Skeletal muscle cell (primary cell): Measurements from ENCODE around the gene FAM43A.

Experiments used
- DNase-seq: peaks from one replicate; pipeline ENCODE4 v3.0.0-alpha.2; 2010; ENCODE audit warnings: low read depth
- H3K4me3 ChIP-seq: 2 replicates; pipeline ENCODE4 v1.5.1; 2011; ENCODE audit warnings: low read depth, mild to moderate bottlenecking, control low read depth, low read length, moderate library complexity

The FAM43A gene

DNA sequence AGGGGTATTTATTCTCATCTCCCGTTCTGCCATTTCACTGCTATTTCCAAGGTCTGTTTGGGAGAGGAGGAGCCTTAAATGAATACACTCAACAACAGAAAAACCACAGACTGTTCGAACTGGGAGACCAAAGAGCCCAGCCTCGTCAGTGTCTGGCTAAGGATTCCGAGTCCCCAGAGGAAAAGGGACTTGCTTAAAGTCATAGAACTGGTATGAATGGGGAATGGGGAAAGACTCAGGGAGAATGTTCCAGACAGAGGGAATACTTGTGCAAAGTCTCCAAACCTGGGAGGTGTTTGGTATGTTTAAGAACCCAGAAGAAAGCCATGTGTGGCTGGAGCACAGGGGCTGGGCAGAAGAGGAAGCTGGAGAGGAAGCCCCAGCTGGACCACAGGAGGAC, 46.9 kb downstream of the FAM43A start:
- no peak for DNase-seq
- H3K4me3 ChIP-seq, result no peak overlapping the region

DNA sequence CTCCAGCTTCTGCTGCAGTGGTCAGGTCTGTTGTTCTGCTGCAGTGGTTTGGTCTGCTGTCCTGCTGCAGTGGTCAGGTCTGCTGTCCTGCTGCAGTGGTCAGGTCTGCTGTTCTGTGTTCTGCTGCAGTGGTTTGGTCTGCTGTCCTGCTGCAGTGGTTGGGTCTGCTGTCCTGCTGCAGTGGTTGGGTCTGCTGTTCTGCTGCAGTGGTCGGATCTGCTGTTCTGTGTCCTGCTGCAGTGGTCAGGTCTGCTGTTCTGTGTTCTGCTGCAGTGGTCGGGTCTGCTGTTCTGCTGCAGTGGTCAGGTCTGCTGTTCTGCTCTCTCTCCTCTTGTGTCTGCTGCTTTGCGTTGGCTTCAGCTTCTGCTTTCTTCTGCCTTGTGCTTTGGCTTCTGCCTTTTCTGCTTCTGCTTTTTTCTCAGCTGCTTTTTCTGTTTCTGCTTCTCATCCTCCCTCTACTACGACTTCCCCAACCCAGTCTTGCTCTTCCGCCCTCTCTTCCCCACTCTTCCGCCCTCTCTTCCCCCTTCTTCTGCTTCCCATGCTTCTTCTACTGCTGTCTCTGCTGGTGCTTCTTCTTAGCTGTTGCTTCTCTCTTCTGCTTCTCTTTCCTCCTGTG, 50.7 kb downstream of the FAM43A start:
- no peak for DNase-seq
- no peak overlapping the region for H3K4me3 ChIP-seq

DNA sequence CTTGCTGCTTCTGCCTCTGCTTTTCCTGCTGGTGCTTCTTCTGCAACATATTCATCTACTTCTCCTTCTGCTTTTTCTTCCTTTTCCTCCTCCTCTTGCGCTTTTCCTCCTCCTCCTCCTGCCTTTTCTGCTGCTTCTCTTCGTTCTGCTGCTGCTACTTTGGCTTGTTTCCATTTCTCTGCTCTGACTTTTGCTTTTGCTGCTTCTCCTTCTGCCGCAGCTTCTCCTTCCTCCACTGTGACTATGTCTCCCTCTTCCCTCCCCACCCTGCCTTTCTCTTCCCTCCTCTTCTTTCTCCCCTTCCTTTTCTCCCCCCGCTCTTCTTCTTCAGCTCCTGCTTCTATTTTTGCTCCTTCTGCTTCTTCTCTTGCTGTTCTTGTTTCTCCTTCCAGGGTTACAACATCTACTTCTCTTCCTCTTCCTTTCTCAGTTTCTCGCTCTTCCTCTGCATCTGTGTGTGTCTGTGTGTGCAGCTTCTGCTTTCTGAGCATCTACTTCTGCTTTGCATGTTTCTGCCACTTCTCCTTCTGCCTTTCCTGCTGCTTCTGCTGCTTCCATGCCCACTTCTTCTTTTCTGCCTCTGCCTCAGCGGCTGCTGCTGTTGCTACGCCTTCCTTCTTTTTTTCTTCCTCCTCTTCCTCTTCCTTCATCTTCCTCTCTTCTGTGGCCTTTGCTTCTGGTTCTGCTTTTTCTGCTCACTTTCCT, 51.4 kb downstream of the FAM43A start:
- H3K4me3 ChIP-seq, result no peak overlapping the region
- DNase-seq, result no peak
